OCI-LY7 (cell line): ENCODE data around the gene GAB1. TPM values are rescaled to one million over a fixed set of nuclear protein-coding genes. Genes with fewer than 3 reads are reported as not detected.
A peak's percentile ranks its signal among the peaks of the same experiment; 100 is the strongest.

ENCODE experiments used
- BruUV-seq: library from RNA; stranded (reverse); fragments of 400-500 nt; replicated peaks from 2 replicates; lab custom pipeline; 2021; lab: Mats Ljungman, UMichigan
- CTCF ChIA-PET: fragments of 300-600 bp; sonication (Branson Sonifier 250); formaldehyde crosslinking; loops from one replicate; lab custom pipeline; 2022; ENCODE audit warnings: antibody characterized with exemption; ENCODE audit not compliant: unreplicated experiment; lab: Charles Lee
- POLR2A ChIA-PET: fragments of 300-600 bp; sonication (Branson Sonifier 250); formaldehyde crosslinking; loops from one replicate; lab custom pipeline; 2022; ENCODE audit warnings: antibody characterized with exemption; lab: Charles Lee
- DNase-seq: peaks from one replicate; pipeline ENCODE4 v3.0.0-alpha.2; 2015; ENCODE audit warnings: low spot score
- H2AFZ ChIP-seq: fragments of 200-600 bp; sonication (generic), shearing (Covaris generic); 2 replicates; pipeline ENCODE4 v1.6.1; 2014; ENCODE audit warnings: mild to moderate bottlenecking, antibody characterized with exemption, low read length, moderate library complexity
- H3K27ac ChIP-seq: fragments of 200-600 bp; sonication (generic); 2 replicates; pipeline ENCODE4 v1.5.1; 2014; ENCODE audit warnings: mixed run types, low read depth, mild to moderate bottlenecking, moderate library complexity, low read length, inconsistent platforms; ENCODE audit not compliant: poor library complexity, severe bottlenecking
- H3K36me3 ChIP-seq: fragments of 200-600 bp; sonication (generic); 2 replicates; pipeline ENCODE4 v1.6.1; 2014; ENCODE audit warnings: mild to moderate bottlenecking, antibody characterized with exemption, low read length, moderate library complexity, mixed read lengths; ENCODE audit not compliant: insufficient read depth
- H3K4me1 ChIP-seq: fragments of 200-600 bp; sonication (generic); 2 replicates; pipeline ENCODE4 v1.5.1; 2014; ENCODE audit warnings: mild to moderate bottlenecking, low read length; ENCODE audit not compliant: insufficient read depth, poor library complexity, severe bottlenecking
- H3K4me2 ChIP-seq: fragments of 200-600 bp; sonication (generic); 2 replicates; pipeline ENCODE4 v1.6.1; 2014; ENCODE audit warnings: mild to moderate bottlenecking, low read length
- H3K4me3 ChIP-seq: fragments of 200-600 bp; sonication (generic); 2 replicates; pipeline ENCODE4 v1.5.1; 2014; ENCODE audit warnings: mild to moderate bottlenecking, low read depth, low read length; ENCODE audit not compliant: poor library complexity, severe bottlenecking
- H3K79me2 ChIP-seq: fragments of 200-600 bp; sonication (generic); 2 replicates; pipeline ENCODE4 v1.6.1; 2016; ENCODE audit warnings: low read depth, mild to moderate bottlenecking, low read length, moderate library complexity, mixed read lengths; ENCODE audit not compliant: insufficient read depth
- H3K9me2 ChIP-seq: fragments of 200-600 bp; sonication (generic); 2 replicates; pipeline ENCODE4 v1.6.1; 2016; ENCODE audit warnings: mild to moderate bottlenecking, low read length, mixed read lengths; ENCODE audit not compliant: insufficient read depth
- H3K9me3 ChIP-seq: fragments of 200-600 bp; sonication (generic); 2 replicates; pipeline ENCODE4 v1.6.1; 2014; ENCODE audit warnings: mild to moderate bottlenecking, mixed run types, low read length, mixed read lengths
- H4K20me1 ChIP-seq: fragments of 200-600 bp; sonication (generic); 2 replicates; pipeline ENCODE4 v1.6.1; 2014; ENCODE audit warnings: mild to moderate bottlenecking, antibody characterized with exemption, low read length, moderate library complexity, mixed read lengths; ENCODE audit not compliant: insufficient read depth
- EZH2phosphoT487 ChIP-seq: fragments of 200-600 bp; sonication (generic); IDR thresholded peaks from 2 replicates; pipeline ENCODE4 v1.6.1; 2018; ENCODE audit warnings: low read depth, borderline replicate concordance, mild to moderate bottlenecking, mixed run types, antibody characterized with exemption, low read length, moderate library complexity, mixed read lengths
- intact Hi-C: fragments of 100-400 bp; cut with micrococcal nuclease; formaldehyde crosslinking; loops from one replicate; pipeline ENCODE4 v1.10.0; 2022; ENCODE audit not compliant: unreplicated experiment
- total RNA-seq, 2 experiments: library from RNA; depleted of rRNA in 1 of 2; stranded (reverse); fragments of >200 nt in 1 of 2; shearing (Covaris generic) in 1 of 2; gene quantifications; 2 replicates each; pipeline ENCODE4 v1.2.3, GENCODE V29; 2014 to 2022
- TF ChIP-seq, protein P1 (sequence below): fragments of 200-600 bp; sonication (generic); conservative IDR thresholded peaks from 2 replicates; pipeline ENCODE4 v1.5.1; 2014; ENCODE audit warnings: mild to moderate bottlenecking, antibody characterized with exemption, low read length, moderate library complexity, mixed read lengths

GAB1 gene
- total RNA-seq, 2 experiments from 2014 or later = 42.6 to 99.3 TPM

DNA sequence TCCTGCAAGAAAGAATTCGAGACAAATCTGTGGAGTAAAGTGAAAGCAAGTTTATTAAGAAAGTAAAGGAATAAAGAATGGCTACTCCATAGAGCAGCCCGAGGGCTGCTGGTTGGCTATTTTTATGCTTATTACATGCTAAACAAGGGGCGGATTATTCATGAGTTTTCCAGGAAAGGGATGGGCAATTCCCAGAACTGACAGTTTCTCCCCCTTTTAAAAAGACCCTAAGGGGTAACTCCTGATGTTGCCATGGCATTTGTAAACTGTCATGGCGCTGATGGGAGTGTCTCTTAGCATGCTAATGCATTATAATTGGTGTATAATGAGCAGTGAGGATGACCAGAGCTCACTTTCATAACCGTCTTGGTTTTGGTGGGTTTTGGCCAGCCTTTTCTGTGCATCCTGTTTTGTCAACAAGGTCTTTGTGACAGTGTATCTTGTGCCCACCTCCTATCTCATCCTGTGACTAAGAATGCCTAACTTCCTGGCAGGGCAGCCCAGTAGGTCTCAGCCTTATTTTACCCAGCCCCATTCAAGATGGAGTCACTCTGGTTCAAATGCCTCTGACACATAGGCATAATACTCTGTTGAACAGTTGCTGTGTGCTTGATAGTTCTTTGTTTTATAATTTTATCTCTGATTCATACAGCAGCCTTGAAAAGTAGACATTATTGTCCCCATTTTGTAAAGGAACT lies 25.8 kb downstream of the GAB1 start:
- no peak for TF ChIP-seq EZH2phosphoT487
- TF ChIP-seq, protein P1, sequence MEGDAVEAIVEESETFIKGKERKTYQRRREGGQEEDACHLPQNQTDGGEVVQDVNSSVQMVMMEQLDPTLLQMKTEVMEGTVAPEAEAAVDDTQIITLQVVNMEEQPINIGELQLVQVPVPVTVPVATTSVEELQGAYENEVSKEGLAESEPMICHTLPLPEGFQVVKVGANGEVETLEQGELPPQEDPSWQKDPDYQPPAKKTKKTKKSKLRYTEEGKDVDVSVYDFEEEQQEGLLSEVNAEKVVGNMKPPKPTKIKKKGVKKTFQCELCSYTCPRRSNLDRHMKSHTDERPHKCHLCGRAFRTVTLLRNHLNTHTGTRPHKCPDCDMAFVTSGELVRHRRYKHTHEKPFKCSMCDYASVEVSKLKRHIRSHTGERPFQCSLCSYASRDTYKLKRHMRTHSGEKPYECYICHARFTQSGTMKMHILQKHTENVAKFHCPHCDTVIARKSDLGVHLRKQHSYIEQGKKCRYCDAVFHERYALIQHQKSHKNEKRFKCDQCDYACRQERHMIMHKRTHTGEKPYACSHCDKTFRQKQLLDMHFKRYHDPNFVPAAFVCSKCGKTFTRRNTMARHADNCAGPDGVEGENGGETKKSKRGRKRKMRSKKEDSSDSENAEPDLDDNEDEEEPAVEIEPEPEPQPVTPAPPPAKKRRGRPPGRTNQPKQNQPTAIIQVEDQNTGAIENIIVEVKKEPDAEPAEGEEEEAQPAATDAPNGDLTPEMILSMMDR = no peak
- BruUV-seq = no TSS peak
- Histone ChIP-seq H3K4me2 (peak overlapping the region; percentile 88), H2AFZ (no peak overlapping the region), H3K4me1 (peaks cover 62% of the 10 kb centered on the region), H4K20me1 (no peaks in the 10 kb centered on the region), H3K9me3 (no peaks in the 10 kb centered on the region), H3K79me2 (peaks cover 85% of the 10 kb centered on the region), H3K27ac (peak overlapping the region; percentile 98), H3K4me3 (no peak overlapping the region), H3K36me3 (no peaks in the 10 kb centered on the region; the same call in 1 of the 2 replicates), H3K9me2 (no peaks in the 10 kb centered on the region)
- ChIA-PET POLR2A (interaction anchor here (0.9 to 1.9 kb wide), 5 partner anchors 10 to 38 kb away, joined by 3 to 14 read pairs (median 3); no protein-coding TSS in a partner anchor), CTCF (interaction anchor here (1.5 kb wide), 1 partner anchor 14 kb away, joined by 3 read pairs; no protein-coding TSS in a partner anchor)
- intact Hi-C loops = no loop called here
- no peak for DNase-seq

DNA sequence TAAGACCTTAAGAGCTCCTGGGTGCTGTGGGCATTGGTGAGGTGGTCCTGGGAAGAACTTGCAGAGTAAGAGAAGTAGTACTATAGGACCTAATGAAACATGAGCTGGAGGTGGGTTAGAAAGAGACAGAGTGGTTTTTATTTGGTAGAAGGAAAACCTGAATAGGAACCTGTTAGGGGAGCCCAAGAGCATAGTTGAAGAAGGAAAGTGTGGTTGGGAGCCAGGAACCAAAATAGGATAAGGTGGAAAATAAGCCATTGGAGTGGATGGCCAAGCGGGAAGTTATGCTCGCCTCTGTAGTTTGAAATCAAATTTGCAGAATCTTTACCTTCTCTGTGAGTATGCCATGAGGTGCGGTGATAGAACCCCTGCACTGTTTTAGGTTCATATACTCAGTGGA lies 26.7 kb downstream of the GAB1 start:
- H3K9me3 ChIP-seq = no peaks in the 10 kb centered on the region
- no TSS peak for BruUV-seq
- H3K27ac ChIP-seq = peak overlapping the region; percentile 22
- no peaks in the 10 kb centered on the region; the same call in 1 of the 2 replicates for H3K36me3 ChIP-seq
- ChIA-PET POLR2A (interaction anchor here (0.6 to 1.1 kb wide), 2 partner anchors 9 to 20 kb away, joined by 3 read pairs; no protein-coding TSS in a partner anchor), CTCF (no interaction called here)
- TF ChIP-seq EZH2phosphoT487 = no peak
- TF ChIP-seq, protein P1 = no peak
- no peaks in the 10 kb centered on the region for H3K9me2 ChIP-seq
- intact Hi-C loops = no loop called here
- no peak overlapping the region for H3K4me3 ChIP-seq
- H2AFZ ChIP-seq = no peak overlapping the region
- peaks cover 85% of the 10 kb centered on the region for H3K79me2 ChIP-seq
- peaks cover 54% of the 10 kb centered on the region for H3K4me1 ChIP-seq
- no peak for DNase-seq
- 0 out of 2 replicates have a peak overlapping the region, but pooled peaks have one; percentile 88 for H3K4me2 ChIP-seq
- no peaks in the 10 kb centered on the region for H4K20me1 ChIP-seq

DNA sequence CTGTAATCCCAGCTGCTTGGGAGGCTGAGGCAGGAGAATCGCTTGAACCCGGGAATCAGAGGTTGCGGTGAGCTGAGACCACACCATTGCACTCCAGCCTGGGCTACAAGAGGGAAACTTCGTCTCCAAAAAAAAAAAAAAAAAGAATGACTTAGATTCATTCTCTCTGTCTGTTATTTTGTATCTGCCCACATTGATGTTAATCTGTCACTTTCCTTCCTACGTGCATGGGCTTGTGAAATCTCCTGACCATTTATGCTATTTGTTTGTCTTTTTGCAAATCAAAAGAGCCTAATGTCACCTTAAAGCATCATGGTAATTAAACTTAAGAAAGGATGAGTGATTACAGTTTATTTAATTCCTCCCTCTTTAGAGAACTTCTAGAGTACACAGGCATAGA lies 27.4 kb downstream of the GAB1 start:
- Histone ChIP-seq H3K9me3 (no peaks in the 10 kb centered on the region), H3K4me3 (no peak overlapping the region), H4K20me1 (no peaks in the 10 kb centered on the region), H3K27ac (no peak overlapping the region), H3K4me2 (no peak overlapping the region), H3K4me1 (peaks cover 48% of the 10 kb centered on the region), H3K79me2 (peaks cover 86% of the 10 kb centered on the region), H3K9me2 (no peaks in the 10 kb centered on the region), H2AFZ (no peak overlapping the region), H3K36me3 (peaks cover 4% of the 10 kb centered on the region; the same call in 1 of the 2 replicates)
- intact Hi-C loops = no loop called here
- ChIA-PET POLR2A (no interaction called here), CTCF (no interaction called here)
- TF ChIP-seq EZH2phosphoT487 = no peak
- TF ChIP-seq, protein P1 = no peak
- DNase-seq = no peak
- no TSS peak for BruUV-seq
